GM18517 (cell line): ENCODE measurements around the gene SIGLEC7.
"Not testable (repeated sequence)": the region's sequence is repeated elsewhere in the genome, so short reads cannot be mapped to it uniquely, and the experiment has no call there.

Experiments
- ATAC-seq: cut with Tn5 transposase; IDR thresholded peaks from one replicate; pipeline ENCODE4 v1.9.1; 2021; ENCODE audit warnings: mild to moderate bottlenecking, moderate library complexity; ENCODE audit not compliant: unreplicated experiment

The SIGLEC7 gene

DNA sequence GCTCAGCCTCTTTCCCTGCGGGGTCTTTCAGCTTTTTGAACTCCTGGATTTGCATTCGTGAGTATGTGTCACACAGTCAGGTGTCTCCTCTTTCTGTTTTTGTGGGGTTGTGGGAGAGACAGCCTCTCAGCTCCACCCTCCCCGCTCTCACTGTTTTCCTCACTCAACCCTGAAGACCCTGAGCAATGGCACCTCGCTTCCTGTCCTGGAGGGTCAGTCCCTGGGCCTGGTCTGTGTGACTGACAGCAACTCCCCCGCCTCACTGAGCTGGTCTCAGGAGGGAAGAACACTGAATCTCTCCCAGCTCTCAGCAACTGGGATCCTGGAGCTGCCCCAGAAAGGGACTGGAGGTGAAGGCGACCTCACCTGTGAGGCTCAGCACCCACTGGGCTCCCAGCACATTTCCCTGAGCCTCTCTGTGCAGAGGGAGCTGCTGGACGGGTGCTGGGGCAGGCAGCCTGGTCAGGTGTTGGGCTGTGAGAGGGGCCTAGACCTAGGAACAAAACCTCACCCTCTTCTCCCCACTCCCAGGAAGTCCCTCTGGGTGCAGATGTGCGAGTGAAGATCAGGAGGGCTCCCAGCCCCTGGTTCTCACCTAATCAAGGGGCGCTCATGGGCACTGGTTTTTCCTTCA, 4.2 kb upstream of the SIGLEC7 start:
- no peak for ATAC-seq

DNA sequence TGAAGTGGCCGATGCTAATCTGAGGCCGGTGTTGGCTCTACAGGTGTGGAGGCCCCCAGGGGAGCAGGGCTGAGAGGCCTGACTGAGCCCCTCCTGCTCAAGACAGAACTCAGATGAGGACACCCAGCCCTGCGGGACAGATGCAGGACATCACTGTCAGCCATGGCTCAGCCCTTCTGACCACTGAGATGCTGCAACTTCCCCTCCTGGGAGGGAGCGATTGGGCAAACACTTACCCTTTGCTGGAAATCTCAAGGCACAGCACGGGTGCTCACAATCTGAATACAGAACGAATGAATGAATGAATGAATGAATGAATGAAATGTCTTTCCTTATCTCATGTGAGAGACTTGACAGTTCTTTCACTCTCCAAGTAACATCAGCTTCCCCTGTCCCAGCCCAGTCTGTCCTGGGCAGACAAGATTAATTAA, 3.5 kb upstream of the SIGLEC7 start:
- ATAC-seq, result no peak

DNA sequence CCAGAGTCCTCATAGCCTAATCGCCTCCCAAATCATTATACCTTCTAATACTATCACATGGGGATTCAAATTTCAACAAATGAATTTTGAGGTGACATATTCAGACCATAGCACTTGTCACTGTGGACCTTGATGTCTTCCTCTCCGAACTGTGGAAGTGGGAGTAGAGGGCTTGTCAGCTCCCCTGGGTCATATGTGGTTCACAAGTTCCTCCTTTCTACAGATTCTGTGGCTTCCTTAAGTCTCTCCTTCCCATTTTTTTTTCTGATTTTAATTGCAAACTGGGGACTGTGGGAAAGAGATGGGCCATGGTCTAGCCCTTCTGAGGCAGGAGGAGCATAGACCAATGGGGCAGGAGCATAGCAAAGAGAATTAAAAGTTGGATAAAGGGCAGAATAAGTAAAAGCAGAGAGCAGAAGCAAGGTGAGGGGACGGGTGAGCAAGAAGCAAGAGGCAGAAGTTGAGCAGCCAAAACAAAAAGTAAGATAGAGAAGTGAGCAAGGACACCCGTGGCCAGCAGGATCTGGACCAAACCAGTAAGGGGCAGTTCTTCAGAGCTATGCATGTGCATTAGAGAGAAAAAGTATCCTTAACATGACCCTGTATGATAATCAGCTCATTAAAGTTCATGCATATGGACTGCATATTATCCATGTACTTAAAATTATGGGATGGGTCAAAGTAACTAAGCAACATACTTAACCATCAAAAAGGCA, 2.6 kb upstream of the SIGLEC7 start:
- no peak for ATAC-seq

DNA sequence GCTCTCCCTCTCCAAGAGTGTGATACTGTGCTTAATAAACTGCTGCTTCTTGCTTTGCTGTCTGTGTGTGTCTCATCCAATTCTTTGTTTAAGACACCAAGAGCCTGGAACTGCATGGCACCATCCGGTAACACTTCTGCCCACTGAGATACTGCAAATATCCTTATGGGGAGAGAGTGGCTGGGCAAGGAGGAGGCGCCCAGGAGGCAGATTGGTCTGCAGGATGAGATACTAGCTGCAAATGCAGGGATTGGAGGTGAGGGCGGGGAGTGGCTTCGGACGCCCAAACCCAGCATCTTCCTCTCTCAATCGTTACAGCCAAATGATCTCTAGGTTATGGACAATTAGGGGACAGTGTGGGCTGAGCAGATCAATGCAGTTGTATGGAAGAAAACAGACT, 1.7 kb upstream of the SIGLEC7 start:
- ATAC-seq, result no peak

DNA sequence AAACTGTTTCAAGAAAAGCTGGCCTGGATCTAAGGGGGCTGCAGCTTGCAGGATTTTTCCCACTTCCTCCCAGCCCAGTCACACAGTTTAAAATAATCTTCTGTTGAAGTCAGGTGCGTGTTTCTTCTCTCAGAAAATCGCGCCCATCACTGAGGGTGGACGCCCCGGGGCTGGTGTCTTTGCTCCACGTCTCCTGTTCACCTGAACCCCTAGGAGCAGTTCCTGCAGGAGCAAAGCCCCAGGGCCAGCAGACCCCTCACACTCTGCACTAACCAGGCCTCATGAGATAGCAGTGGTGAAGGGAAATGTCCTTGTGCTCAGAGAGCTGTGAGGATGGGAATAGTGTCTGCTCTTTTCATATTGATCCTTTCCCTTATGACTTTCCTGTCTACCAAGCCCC, 920 bp upstream of the SIGLEC7 start:
- no peak for ATAC-seq

DNA sequence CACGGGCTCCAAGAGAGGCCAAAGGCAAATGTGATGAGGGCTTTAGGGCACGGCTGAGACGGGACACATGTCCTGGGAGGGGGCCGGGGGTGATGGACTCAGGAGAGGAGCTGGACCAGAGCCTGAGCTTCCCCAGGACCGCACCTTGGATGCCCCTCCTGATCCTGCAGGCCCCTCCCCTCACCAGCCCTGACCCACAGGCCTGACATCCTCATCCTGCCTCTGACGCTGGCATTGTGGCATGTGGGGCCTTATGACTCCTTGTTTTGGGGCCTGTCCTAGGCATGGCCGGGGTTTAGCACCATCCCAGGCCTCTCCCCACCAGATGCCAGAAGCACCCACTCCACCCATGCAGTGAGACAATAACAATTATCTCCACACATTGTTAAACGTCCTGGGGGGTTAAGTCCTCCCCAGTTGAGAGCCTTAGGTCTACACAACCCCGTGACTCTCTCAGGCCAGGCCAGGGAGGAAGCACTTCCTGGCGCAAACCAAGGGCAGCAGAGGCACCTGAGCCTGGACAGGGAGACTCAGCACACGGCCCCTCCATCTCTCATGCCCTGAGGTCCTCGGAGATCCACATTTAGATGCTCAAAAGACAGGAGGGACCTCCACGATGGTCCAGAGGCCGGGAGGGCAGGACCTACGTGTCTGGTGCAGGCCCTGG, 841 bp downstream of the SIGLEC7 start:
- not testable (repeated sequence) for ATAC-seq

DNA sequence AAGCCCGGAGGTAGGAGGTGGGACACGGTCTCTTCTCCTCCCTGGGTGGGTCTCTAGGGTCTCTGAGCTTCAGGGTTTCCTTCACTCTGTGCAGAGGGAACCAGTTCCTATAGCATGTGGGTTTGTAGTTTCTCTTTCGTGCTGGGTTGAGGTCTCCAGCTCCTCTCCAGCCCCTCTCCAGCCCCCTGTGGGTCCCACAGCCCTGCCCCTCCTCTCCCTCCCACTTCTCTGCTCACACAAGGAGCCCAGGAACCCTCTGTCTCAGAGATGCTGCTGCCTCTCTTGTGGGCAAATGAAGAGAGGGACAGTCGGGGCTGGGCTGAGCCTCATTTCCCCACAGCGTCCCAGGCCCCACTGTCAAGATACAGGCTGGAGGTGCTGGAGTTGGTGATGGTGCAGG, 1.4 kb downstream of the SIGLEC7 start:
- no peak for ATAC-seq

DNA sequence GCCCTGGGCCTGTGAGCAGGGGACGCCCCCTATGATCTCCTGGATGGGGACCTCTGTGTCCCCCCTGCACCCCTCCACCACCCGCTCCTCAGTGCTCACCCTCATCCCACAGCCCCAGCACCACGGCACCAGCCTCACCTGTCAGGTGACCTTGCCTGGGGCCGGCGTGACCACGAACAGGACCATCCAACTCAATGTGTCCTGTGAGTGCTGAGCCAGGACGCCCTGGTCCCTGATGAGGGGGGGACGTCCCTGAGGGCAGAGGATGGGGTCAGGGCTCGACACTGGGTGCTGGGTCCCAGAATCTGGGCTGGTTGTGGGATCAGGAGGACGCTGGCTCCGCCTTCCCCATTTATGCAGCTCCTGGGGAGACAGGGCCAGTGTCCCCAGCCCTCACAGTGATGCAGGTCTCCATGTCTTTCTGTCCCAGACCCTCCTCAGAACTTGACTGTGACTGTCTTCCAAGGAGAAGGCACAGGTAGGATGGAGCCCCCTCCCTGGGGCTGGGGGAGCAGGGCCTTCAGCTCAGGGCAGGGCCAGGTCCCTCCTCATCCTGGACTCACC, 2.5 kb downstream of the SIGLEC7 start:
- ATAC-seq, result no peak

DNA sequence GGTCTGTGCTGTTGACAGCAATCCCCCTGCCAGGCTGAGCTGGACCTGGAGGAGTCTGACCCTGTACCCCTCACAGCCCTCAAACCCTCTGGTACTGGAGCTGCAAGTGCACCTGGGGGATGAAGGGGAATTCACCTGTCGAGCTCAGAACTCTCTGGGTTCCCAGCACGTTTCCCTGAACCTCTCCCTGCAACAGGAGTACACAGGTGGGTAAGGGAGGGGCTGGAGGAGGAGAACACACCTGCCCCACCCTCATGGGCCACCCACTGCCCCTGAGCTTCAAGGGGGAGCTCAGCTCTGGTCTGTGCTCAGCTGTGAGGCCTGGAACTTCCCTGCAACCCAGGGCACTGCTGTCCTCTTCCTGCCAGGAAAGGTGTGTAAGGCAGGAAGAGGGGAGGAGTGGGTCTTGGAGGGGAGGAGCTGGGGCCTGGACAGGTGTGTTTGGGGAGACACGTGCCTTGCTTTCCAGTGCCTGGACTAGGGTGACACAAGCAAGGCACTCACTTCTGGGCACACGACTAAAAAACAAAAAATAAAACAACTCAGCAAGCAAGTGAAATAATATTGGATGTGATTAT, 3.9 kb downstream of the SIGLEC7 start:
- ATAC-seq, result no peak

DNA sequence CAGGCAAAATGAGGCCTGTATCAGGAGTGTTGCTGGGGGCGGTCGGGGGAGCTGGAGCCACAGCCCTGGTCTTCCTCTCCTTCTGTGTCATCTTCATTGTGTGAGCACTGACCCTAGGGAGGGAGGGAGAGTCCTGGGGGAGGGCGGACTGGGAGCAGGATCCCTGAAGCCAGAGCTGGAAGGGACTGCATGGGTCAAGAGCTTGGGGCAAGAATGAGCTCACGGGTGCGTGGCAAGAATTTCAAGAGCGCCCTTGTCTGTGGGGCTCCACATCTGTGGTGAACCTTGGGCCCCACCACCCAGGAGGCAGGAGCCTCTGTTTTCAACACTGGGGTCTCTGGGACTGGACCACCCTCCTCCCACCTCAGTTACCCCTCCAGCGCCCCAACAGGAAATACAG, 4.7 kb downstream of the SIGLEC7 start:
- ATAC-seq, result no peak

DNA sequence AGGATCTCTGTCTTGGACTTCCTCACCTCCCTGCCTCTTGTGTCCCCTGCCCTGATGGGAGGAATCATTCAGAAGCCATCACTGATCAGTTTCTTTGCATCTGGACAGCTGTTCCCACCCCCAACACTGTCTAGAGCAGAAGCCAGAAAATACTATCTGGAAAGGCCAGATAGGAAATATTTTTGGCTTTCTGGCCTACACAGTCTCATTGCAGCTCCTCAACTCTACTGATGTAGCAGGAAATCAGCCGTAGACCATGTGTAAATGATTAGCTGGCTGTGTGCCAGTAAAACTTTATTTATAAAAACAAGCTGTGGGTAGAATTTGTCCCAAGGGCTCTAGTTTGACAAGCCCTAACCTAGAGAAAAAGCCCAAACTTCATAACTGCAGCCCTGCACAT, 5.6 kb downstream of the SIGLEC7 start:
- no peak for ATAC-seq

DNA sequence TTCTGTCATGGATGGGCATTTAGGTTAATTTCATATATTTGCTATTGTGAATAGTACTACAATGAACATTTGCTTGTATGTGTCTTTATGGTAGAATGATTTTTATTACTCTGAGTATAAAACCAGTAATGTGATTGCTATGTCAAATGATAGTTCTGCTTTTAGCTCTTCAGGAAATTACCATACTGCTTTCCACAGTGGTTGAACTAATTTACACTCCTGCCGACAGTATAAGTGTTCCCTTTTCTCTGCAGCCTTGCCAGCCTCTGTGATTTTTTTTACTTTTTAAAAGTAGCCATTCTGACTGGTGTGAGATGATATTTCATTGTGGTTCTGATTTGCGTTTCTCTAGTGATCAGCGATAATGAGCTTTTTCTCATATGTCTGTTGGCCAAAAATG, 6.5 kb downstream of the SIGLEC7 start:
- no peak for ATAC-seq

DNA sequence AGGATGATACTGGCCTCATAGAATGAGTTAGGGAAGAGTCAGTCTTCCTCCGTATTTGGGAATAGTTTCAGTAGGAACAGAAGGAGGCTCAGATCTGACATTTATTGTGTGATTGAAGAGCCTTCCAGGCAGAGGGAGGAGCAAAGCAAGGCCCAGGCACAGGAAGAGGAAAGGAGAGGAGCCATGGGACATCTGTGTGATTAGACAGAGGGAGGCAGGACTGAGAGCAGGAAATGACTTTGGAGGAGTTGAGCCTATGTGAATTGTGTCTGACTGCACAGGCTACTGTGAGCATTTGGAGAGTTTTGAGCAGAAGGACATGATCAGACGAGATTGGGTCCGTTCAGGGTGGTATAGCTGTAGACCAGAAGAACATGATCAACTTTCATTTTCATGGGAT, 8.5 kb downstream of the SIGLEC7 start:
- ATAC-seq, result no peak

DNA sequence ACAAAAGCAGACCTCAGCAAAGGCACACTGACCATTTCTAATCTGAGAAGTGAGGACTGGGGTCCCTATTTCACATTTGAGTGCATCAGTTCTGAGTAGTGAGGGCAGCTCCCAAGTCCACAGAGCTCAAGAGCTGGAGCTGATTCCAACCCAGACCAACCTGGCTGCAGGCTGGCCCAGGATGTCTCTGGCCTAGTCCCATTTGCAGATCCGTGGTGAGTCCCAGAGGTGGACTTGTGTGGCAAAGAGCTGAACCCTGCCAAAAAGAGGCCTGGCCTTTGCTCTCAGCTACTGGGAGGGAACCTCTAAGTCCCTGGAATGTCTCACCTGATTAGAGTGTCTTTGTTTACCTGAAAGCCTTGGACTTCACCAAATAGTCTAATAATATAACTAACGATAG, 14.6 kb downstream of the SIGLEC7 start:
- no peak for ATAC-seq

DNA sequence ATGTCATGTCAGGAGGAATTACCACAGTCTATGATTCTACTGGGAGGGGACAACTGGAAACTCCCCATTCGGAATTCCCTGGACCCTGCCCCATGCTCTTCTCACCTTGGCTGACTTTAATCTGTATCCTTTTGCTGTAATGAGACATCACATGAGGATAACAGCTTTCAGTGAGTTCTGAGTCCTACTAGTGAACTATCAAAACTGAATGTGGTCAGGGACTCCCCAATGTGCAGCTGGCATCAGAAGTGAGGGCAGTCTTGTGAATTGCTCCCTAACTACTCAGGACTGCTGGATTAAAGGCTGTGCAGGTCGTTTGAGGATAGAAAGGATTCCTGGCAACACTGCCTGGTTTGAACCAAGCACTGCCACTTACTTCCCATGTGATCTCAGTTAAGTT, 15.2 kb downstream of the SIGLEC7 start:
- no peak for ATAC-seq

DNA sequence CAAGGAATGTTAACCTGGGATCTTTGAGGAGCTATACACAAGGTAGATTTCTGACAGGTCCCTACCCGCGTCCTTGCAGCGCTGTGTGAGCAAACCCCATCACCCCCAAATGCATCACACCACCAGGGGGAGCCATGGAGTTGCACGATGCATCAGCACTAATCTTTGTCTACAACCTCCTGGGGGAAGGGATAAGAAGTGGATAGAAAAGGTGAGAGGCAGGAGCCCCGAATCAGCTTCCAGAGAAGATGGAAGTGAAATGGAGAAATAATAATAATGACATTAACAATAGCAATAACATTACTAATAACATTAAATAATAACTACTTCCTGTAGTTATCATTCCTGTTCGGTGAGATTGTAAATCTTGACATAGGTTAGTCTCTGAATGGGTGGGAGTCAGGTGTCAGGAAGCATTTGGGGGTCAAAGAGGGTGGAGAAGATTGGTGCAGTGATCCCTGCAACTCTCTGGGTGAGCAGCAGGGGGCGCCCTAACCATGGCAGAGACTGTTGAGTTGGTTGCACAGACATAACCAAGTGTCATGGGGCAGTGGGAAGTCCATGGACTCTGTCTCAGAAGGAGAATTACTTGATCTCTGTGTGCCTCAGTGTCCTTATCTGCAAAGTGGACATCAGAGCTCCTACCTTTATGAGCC, 16.5 kb downstream of the SIGLEC7 start:
- ATAC-seq, result no peak

DNA sequence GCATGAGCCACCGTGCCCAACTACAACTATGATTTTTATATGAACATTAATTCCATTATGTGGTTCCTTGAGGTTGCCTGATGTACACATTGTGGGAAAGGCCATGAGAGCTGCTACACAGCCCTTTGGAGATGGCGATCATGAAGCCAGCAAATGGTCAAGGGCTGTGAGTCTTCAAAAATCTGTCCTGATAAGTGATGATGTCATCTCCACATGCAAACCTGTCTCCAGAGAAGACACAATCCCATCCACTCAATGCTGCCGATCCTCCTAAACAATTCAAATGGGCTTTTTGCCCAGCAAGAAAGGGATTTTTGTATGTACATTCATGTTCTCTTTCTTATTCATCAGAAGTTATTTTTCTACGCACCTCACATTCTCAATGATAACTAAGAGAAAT, 17.6 kb downstream of the SIGLEC7 start:
- no peak for ATAC-seq

DNA sequence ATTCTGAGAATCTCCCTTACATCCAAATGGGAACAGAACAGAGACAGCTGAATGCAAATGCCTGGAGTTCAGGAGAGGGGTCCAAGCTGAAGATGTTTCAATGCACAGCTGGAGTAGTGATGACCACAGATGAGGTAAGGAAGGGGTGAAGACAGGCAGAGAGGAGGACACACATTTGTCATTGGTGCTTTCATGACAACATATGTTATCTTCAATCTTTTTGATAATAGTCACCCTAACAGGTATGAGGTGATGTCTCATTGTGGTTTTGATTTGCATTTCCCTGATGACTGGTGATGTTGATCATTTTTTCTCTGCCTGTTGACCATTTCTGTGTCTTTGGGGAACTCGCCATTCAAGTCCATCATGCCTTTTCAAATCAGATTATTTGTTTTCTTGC, 19.2 kb downstream of the SIGLEC7 start:
- ATAC-seq, result no peak

DNA sequence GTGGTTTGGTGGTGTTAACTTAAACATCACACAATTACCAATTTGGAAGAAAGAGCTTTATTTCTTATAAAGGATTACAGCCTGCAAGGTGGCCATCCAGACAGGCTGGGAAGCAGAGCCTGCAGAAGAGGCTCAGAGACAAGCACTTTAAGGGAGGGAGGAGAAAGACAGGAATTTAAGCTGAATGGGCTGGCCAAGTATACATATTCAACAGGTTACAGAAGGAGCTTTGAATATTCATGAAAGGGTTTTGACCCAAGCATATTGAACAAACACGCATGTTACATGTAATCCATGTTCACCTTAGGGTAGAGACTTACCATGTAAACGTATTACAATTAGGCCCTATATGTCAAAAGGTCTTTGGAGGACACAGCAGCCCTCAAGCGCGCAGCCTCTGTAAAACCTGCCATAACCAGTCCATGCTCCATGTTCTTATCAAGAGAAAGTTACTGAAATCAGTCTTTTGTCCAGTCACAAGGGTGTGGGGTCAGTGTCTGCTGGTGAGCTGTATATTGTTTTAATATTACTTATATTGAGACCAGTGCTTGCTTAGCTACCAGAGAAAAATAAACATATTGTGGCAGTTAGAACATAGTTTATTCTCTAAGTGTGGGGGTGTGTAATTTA, 19.9 kb downstream of the SIGLEC7 start:
- ATAC-seq, result no peak

DNA sequence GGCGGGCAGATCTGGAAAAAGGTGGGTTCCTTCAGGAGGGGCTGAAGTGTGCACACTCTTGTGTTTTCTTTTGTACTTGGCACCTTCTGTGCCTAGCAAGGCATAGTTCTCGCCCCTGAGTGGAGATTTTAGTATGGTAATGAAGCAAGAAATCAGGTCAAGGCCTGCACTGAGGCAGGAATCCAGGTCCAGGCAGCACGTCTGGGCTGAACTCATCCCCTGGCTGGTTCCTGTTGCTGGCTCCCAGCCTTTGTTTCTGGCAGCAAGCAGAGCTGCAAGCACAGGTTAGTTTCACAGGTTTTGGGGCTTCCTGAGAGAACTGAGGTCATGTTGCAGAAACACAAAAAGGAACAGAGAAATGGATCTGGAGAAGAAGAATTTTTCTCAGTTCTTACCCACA, 21.2 kb downstream of the SIGLEC7 start:
- no peak for ATAC-seq

DNA sequence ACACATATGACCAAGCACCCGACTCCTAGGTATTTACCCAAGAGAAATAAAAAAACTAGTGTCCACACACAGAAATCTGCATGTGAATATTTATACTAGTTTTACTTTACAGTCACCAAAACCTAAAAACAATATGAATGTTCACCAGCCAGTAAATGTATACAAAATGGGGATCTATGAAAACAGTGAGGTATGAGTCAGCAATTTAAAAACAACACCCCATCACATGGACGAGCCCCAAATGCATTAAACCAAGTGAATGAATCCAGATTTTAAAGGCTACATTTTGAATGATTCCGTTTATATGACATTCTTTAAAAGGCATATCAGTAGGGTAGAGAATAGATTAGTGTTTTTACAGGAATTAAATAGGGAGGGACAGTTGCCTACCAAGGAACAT, 22.1 kb downstream of the SIGLEC7 start:
- no peak for ATAC-seq
